Astrocyte of the spinal cord (primary cell): Measurements from ENCODE around the gene MXRA8.

Experiments
- DNase-seq: peaks from one replicate; pipeline ENCODE4 v3.0.0; 2011; ENCODE audit warnings: low read depth, low spot score
- H3K4me3 ChIP-seq: 2 replicates; pipeline ENCODE4 v1.5.1; 2011; ENCODE audit warnings: low read depth, mild to moderate bottlenecking, low read length, moderate library complexity
- in situ Hi-C: cut with HindIII; loops from 2 replicates; pipeline ENCODE4 v1.10.0; 2017; ENCODE audit warnings: low sequenced_read_pairs
- TF ChIP-seq, protein P1 (sequence below): IDR thresholded peaks from 2 replicates; pipeline ENCODE4 v1.5.1; 2012; ENCODE audit warnings: low read depth, mild to moderate bottlenecking, low read length, inconsistent platforms

MXRA8 gene

DNA sequence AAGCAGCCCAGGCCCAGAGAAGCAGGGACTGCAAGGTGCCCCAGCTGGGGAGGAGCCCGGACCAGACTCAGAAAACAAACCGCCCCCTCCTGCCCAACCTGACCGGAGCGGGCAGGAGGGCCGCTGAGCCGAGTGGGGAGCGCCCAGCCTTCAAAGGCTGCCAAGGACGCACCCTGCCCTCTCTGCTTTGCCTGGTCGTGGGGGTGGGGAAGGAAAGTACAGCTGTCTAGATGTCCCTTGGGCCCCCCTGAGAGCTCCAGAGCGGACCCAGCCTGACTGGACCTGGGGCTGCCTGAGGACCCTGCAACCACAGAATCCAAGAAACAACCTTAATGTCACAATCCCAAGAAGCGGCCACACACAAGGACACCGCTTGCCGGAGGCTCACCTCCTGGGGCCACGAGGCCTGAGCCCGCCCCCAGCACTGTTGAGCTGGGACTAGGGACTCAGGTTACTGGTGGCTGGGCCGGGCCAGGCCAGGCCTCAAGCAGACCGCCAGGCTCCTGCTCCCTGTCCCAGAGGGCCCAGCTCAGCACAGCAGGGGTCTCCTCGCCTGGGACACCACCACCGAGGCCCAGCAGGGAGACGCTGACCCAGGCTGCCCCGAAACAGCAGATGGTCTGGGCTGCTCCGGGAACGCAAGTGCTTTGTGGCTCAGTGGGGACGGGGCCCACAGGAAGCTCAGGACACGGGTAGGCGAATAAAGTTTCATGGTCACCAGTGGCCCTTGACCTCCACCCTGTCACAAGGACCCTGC is 10.5 kb downstream of the MXRA8 start:
- peak overlapping the region; percentile 71 for H3K4me3 ChIP-seq
- TF ChIP-seq, protein P1, sequence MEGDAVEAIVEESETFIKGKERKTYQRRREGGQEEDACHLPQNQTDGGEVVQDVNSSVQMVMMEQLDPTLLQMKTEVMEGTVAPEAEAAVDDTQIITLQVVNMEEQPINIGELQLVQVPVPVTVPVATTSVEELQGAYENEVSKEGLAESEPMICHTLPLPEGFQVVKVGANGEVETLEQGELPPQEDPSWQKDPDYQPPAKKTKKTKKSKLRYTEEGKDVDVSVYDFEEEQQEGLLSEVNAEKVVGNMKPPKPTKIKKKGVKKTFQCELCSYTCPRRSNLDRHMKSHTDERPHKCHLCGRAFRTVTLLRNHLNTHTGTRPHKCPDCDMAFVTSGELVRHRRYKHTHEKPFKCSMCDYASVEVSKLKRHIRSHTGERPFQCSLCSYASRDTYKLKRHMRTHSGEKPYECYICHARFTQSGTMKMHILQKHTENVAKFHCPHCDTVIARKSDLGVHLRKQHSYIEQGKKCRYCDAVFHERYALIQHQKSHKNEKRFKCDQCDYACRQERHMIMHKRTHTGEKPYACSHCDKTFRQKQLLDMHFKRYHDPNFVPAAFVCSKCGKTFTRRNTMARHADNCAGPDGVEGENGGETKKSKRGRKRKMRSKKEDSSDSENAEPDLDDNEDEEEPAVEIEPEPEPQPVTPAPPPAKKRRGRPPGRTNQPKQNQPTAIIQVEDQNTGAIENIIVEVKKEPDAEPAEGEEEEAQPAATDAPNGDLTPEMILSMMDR = no peak
- peak; percentile 31 for DNase-seq
- in situ Hi-C loops = no loop called here

DNA sequence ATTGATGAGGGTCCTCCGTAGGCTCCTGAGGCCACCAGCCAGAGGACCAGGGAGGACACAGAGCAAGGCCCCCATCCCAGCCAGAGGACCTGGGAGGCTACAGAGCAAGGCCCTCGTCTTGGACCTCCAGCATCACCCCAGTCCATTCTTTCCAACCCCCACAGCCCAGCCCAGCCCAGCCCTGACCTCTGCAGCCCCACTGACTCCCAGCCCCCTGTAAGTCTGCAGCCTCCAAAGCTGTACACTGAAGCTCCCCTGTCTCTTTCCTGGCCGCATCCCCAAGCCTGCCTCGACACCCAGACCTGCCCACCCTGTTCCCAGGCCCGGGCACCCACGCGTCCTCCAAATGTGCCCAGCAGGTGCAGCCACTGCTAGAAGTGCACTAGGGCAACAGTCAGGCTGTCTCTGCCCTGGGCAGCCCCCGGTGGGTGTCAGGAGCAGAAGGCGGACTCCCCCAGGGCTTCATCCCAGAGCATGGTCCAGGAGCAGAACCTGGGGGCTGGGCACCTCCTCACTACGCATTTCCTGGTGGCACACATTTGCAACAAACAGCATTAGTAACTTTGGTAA is 11.2 kb downstream of the MXRA8 start:
- peak overlapping the region; percentile 71 for H3K4me3 ChIP-seq
- TF ChIP-seq, protein P1 = no peak
- in situ Hi-C loops = no loop called here
- DNase-seq = no peak

DNA sequence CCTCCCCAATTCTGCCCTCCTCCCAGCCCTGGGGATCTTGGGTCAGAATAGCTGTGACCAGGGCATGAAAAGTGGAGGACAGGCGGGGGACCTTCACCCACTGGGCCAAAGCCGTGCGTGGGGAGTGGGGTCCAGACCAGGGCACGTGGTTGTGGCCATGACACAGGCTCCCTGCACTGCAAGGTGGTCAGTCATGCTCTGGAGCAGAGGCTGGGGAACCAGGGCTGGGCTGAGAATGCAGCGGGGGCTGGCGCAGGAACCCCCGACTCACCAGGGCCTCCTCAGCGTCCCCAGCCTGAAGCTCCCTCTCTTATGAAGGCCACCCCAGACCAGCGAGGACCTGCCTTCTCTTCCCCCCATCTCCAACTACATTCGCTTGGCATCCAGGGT is 11.9 kb downstream of the MXRA8 start:
- no peak for DNase-seq
- in situ Hi-C loops = no loop called here
- TF ChIP-seq, protein P1 = no peak
- H3K4me3 ChIP-seq = no peak overlapping the region

DNA sequence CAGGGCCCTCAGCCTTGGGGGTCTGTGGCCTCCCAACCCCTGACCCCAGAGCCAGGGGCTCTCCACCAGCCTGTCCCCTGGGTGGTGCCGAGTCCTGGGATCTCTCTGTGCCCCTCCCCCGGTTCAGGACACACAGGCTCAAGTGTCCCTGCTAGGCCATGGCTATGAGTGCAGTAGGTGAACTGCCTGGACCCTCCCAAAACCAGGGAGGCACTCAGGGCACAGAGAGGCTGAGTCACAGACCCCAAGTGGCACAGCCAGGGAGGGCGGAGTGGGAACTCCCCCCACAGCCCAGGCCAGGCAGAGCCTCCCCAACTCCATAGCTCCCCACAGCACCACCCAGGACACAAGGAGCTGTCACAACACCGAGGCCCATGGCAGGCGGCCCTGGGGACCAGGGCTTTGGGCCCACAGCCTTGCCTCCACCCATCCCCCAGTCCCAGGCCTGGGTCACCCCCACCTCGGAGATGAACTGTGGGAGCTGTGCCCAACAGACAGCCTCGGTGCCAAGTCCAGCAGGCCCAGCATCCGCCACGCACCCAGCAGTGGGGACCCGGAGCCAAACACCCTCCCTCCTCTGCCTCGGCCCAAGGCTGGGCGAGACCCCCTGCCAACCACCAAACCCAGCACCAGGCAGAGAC is 12.4 kb downstream of the MXRA8 start:
- no peak overlapping the region for H3K4me3 ChIP-seq
- TF ChIP-seq, protein P1 = no peak
- DNase-seq = no peak
- in situ Hi-C loops = no loop called here

DNA sequence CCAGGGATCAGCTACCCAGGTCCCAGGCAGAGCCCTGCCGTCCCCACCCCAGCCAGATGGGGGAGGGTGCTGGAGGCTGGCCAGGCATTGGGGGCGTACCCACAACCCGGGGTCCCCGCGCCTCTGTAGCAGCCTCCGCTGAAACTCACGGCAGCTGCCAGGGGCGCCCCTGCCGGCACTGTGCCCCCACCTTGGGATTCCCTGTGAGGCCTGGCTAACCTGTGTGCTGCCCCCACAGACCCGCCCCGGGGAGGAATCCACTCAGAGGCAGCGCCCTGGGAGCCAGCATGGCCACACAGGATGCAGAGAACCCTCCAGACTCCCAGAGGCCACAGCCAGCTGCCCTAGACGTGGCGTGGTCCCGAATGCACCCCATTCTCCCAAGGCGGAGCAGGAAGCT is 13.0 kb downstream of the MXRA8 start:
- no peak overlapping the region for H3K4me3 ChIP-seq
- TF ChIP-seq, protein P1 = peak; percentile 22
- in situ Hi-C loops = no loop called here
- no peak for DNase-seq

DNA sequence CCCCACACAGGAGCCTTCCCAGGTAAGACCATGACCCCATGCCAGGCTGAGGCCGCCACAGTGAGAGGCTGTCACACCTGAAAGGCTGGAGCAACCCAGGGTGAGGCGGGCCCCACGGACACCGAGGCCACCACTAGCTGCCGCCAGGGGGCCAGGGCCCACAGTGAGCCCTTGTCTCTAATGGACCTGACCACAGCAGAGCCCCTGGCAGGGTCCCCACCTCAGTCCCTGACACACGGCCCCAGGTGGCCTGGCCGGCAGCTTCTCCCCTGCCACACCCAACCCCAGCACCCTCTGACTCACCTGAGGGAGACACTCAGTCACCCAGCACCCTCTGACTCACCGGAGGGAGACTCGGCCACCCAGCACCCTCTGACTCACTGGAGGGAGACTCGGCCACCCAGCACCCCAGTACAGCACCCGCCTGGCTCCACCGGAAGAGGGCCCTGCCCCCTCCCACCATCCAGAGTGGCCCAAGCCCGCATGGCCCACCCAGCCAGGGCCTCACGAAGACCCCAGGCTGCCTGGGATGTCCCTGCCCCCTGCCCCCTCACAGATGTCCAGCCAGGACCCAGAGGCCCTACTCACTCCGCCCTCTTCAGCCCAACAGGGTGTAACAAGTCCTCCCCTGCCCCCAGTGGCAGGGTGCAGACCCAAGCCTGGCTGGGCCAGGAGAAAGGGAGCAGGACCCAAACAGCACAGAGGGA is 13.5 kb downstream of the MXRA8 start:
- peak; percentile 56 for DNase-seq
- in situ Hi-C loops = no loop called here
- no peak overlapping the region for H3K4me3 ChIP-seq
- TF ChIP-seq, protein P1 = peak; percentile 57
